HG02642 (cell line): ENCODE data around the gene ARMC10.
"Not testable (repeated sequence)": the region's sequence is repeated elsewhere in the genome, so short reads cannot be mapped to it uniquely, and the experiment has no call there.

Source experiments
- ATAC-seq: cut with Tn5 transposase; IDR thresholded peaks from one replicate; pipeline ENCODE4 v1.9.1; 2021; ENCODE audit warnings: mild to moderate bottlenecking; ENCODE audit not compliant: unreplicated experiment, poor library complexity

ARMC10 gene

DNA sequence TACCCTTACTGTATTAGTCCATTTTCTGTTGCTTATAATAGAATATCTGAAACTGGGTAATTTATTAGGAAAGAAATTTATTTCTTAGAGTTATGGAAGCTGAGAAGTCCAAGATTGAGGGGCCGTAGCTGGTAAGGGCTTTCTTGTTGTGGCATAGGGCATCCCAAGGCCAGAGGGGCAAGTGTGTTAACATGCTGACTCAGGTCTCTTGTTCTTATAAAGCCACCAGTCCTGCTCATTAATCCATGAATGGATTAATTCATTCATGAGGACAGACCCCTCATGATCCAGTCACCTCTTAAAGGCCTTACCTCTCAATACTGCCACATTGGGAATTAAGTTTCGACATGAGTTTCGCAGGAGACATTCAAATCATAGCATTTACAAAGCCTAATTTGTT lies 2.4 kb downstream of the ARMC10 start:
- ATAC-seq: no peak

GRCh38 chr7:103078226-103078625 lies 3.3 kb downstream of the ARMC10 start:
- ATAC-seq: not testable (repeated sequence)

GRCh38 chr7:103079836-103080235 lies 4.9 kb downstream of the ARMC10 start:
- no peak for ATAC-seq

DNA sequence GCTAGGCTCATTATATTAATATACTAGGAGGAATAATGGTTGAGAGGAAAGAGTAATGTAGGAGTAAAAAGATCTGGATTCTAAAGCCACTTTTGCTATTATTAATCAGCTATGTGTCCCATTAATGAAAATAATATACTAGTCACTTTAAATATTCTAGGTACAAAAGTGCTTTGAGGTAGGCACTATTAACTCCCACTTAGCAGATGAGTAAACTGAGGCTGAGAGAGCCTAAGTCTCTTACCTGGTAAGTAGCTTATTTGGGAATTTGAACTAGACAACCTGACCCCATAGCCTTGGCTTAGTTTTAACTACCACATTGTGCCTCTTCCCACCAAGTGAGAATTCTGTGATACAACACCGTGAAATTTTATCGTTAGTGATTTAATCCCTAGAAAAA lies 6.0 kb downstream of the ARMC10 start:
- no peak for ATAC-seq

- no peak for ATAC-seq
Observed at GRCh38 chr7:103082497-103082896, 7.6 kb downstream of the ARMC10 start.

GRCh38 chr7:103083210-103083609 lies 8.3 kb downstream of the ARMC10 start:
- no peak for ATAC-seq

- not testable (repeated sequence) for ATAC-seq
Observed at GRCh38 chr7:103092321-103092720, 17.4 kb downstream of the ARMC10 start.

DNA sequence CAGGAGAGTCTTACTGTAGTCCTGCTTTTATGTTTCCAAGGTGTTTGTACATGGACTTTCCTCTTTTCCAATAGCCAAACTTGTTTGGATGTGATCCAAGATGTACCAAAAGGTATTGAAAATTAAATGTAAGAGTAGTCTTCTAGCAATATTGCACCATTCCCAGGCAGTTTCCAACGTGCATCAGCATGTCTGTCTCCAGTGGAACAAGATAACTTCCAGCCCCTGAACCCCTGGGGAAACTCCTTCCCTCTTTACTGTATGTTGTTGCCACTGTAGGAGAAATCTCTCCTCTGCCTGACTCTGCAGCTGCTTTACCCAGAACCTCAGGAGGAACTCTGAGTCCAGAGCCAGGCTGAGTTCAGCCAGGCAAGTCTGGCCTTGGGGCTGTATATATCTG lies 18.5 kb downstream of the ARMC10 start:
- ATAC-seq: no peak

GRCh38 chr7:103094102-103094501 lies 19.2 kb downstream of the ARMC10 start:
- no peak for ATAC-seq

DNA sequence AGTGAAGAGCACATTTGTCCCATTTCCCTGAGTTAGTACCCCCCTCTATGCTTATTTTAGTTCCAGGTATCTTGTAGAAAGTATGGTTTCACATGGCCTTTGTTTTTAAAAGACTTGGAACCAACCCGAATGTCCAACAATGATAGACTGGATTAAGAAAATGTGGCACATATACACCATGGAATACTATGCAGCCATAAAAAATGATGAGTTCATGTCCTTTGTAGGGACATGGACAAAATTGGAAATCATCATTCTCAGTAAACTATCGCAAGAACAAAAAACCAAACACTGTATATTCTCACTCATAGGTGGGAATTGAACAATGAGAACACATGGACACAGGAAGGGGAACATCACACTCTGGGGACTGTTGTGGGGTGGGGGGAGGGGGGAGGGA lies 20.6 kb downstream of the ARMC10 start:
- ATAC-seq: not testable (repeated sequence)

DNA sequence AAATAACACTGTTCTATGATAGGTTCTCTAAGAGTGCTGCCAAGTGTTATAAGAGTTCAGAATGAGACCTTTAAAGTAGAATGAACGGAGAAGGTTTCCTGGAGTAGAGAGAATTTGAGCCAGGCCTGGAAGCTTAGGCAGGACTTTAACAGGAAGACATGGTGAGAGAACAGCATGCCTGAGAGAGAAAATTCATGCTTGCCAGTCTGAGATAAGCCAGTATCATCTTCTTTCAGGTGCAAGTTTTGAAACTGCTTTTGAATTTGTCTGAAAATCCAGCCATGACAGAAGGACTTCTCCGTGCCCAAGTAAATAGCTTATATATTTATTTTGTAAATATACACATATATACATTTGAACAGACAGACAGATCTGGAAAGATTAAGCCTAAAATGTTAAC lies 22.1 kb downstream of the ARMC10 start:
- ATAC-seq: no peak

DNA sequence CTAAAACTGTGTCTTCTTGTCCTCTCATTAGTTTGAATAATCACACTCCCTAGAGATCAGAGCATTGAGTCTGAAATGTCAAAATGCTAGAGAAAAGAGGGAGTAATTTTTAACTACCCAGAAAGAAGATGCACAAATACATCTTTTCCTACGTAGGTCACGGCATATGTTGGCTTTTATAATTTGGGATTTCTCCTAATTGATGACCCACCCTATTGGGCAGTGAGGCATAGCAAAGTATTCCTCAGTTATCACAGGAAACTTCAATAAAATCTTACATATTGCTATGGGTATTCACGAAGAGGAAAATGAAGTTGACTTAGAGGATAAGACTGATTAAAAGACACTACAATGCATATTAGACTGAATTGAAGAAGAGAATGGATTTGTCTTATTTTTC lies 25.4 kb downstream of the ARMC10 start:
- no peak for ATAC-seq

DNA sequence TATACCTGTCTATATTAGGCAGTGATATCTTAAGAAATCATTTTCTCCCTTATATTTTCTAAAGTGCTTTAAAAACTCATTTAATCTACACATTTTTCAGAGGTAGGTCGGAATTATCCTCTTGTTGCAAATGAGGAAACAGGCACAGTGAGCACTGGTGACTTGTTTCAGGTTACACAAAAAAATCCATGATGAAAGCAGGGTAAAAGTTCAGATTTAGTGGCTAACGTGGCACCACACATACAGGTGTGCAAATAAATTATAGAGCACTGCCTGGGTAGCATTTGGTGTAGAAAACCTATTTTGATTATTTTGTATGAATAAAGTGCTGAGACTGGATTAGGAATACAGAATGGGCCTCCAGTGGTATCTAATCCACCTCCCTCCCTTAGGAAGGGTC lies 26.6 kb downstream of the ARMC10 start:
- no peak for ATAC-seq

DNA sequence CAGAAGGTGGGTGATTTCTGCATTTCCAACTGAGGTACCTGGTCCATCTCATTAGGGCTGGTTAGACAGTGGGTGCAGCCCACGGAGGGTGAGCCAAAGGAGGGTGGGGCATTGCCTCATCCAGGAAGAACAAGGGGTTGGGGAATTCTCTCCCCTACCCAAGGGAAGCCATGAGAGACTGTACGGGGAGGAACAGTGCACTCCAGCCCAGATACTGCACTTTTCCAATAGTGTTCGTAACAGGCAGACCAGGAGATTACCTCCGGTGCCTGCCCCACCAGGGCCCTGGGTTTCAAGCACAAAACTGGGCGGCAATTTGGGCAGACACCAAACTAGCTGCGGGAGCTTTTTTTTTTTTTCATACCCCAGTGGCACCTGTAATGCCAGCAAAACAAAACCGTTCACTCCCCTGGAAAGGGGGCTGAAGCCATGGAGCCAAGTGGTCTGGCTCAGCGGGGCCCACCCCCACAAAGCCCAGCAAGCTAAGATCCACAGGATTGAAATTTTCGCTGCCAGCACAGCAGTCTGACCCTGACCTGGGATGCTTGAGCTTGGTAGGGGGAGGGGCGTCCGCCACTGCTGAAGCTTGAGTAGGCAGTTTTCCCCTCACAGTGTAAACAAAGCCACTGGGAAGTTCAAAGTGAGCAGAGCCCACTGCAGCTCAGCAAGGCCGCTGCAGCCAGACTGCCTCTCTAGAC lies 31.2 kb downstream of the ARMC10 start:
- ATAC-seq: no peak

GRCh38 chr7:103106703-103107070 lies 31.7 kb downstream of the ARMC10 start:
- ATAC-seq: not testable (repeated sequence)

DNA sequence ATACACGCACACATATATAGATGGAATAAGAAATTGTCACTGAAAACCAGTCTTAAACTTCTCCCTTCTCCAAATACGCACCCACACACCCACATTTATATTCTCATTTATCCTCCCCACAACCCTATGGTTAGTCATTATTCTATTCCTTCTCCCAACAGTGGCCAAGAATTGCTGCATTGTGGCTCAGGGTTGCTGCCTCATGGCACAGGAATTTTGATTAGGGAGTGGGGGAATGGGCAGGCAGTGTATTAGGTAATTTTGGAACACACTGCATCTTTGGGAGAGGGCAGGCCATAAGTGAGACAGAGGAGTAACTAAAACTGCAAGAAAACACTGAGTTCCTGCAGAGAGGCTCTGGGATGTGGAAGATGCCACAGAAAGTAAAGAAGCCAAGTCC lies 38.2 kb downstream of the ARMC10 start:
- ATAC-seq: no peak

DNA sequence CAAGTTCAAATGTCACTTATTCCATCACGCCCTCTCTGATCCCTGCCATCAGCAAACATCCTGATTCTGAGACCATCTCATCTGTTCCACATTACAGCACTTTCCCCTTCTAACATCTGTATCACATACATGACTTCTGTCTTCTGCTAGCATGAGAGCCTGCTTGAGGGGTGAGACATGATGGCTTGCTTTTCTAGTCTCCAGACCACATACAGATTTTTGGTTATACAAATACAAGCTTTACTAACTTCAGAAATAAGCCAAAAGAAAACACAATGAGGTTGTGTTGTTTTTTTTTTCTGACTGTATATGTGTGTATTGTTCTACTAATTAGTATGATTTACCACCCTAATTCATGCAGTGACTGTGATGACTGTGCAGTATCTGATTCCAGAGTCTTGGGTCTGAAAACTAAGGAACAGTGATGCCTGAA lies 39.7 kb downstream of the ARMC10 start:
- ATAC-seq: no peak

DNA sequence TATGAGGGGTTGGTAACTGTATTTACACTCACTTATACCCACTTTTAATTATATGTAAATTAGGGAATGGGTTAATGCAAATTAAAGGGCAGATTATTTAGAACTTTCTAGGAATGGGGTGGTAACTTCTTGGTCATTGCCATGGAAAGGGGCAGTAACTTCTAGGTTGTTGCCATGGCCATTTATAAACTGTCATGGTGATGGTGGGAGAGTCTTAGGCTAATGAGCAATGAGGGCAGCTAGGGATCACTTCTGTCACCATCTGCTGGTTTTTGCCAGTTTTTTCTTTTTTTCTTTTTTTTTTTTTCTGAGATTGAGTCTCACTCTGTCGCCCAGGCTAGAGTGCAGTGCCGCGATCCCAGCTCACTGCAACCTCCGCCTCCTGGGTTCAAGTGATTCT lies 40.8 kb downstream of the ARMC10 start:
- no peak for ATAC-seq

DNA sequence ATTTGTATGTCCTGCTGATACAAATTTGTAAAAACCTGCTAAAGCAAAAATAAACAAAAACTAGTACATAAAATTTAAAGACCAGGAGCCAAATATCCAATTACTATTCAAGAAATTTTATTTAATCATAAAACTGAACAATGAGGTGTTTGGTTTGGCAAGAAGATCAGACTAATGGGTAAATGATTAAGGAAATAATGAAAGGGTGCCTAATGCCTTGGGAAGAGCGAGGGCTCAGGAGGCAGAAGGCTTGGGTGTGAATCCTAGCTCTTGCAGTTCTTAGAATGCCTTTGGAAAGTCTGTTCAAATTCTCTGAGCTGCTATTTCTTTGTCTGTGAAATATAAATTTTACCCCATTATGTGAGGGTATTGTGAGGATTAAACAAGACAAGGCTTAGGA lies 41.6 kb downstream of the ARMC10 start:
- ATAC-seq: no peak

- ATAC-seq: no peak
Observed at GRCh38 chr7:103116991-103117390, 42.1 kb downstream of the ARMC10 start.

DNA sequence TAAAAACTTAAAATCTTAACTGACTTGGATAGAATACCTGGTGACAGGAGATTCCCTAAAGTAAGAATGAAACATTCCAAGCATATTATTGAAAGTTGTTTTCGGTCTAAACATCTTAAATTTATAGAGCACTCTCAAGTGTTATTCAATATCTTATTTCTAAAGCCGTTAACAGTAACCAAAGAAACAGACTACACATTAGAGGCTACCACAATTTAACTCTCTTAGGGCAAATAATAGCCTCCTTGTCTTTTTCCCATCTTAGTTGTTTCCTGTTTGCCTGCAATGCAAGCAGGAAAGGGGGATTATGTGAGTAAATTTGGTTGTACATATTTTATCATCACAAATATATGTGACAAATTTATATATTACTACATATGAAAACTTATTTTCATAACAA lies 42.5 kb downstream of the ARMC10 start:
- no peak for ATAC-seq

GRCh38 chr7:103119791-103120291 lies 44.9 kb downstream of the ARMC10 start:
- no peak for ATAC-seq
